Astrocyte (in vitro differentiated cells and primary cell): Measurements from ENCODE around the gene GHRL.

Source experiments
- CTCF ChIP-seq: IDR thresholded peaks from 2 replicates; pipeline ENCODE4 v1.5.1; 2011; ENCODE audit warnings: low read depth, mild to moderate bottlenecking, inconsistent platforms, low read length, moderate library complexity; ENCODE audit not compliant: insufficient read depth
- EZH2 ChIP-seq: IDR thresholded peaks from 2 replicates; pipeline ENCODE4 v1.6.1; 2012; ENCODE audit warnings: mild to moderate bottlenecking, low read length, inconsistent platforms; ENCODE audit not compliant: insufficient read depth

GRCh38 chr3:10312391-10312790 is 19.6 kb upstream of the GHRL start:
- TF ChIP-seq CTCF (no peak), EZH2 (no peak)
